Right lobe of liver (tissue), 6 donors: ENCODE results near the gene LRRC34. TPM values are rescaled to one million over a fixed set of nuclear protein-coding genes. Genes with fewer than 3 reads are reported as not detected.

Experiments used
- ATAC-seq, 4 donors: fragments of 200-7000 bp; cut with Tn5 transposase; one replicate each; pipeline ENCODE4 v1.9.1; 2020; ENCODE audit warnings: mild to moderate bottlenecking in 4 of 4, moderate library complexity in 4 of 4
- DNase-seq, 3 donors: peaks; one replicate each; pipeline ENCODE4 v3.0.0-alpha.2; 2020
- H3K27ac ChIP-seq, 3 donors: fragments of 200-600 bp; one replicate each; pipeline ENCODE4 v1.8.0; 2022
- H3K27me3 ChIP-seq, 2 donors: fragments of 200-600 bp; one replicate each; pipeline ENCODE4 v1.8.0; 2022
- H3K36me3 ChIP-seq, 4 donors: fragments of 200-600 bp; sonication (generic) in 1 of 4; one replicate each; pipeline versions ENCODE4 v1.5.1 to v1.8.0; 2017 to 2022; ENCODE audit warnings: control low read depth in 1 of 4
- H3K4me1 ChIP-seq, 4 donors: fragments of 200-600 bp; sonication (generic) in 1 of 4; one replicate each; pipeline versions ENCODE4 v1.5.1 to v1.8.0; 2017 to 2022; ENCODE audit warnings: control low read depth in 1 of 4
- H3K4me3 ChIP-seq, 3 donors: fragments of 200-600 bp; one replicate each; pipeline ENCODE4 v1.8.0; 2022
- H3K9me3 ChIP-seq, 4 donors: fragments of 200-600 bp; sonication (generic) in 1 of 4; one replicate each; pipeline versions ENCODE4 v1.5.1 to v1.8.0; 2017 to 2022; ENCODE audit warnings: control low read depth in 1 of 4
- CTCF ChIP-seq, 4 donors: fragments of 200-600 bp in 3 of 4; fragments of 450-650 bp in 1 of 4; IDR thresholded peaks; one replicate each; pipeline versions ENCODE4 v1.5.1 to v1.8.0; 2016 to 2022; ENCODE audit warnings: antibody characterized with exemption in 4 of 4, mild to moderate bottlenecking in 2 of 4
- POLR2A ChIP-seq: fragments of 450-650 bp; IDR thresholded peaks from one replicate; pipeline ENCODE4 v1.6.1; 2017; ENCODE audit warnings: antibody characterized with exemption, mild to moderate bottlenecking
- WGBS: methylation state at CpG from one replicate; pipeline ENCODE4 v1.1.6; 2018; ENCODE audit warnings: low coverage, low lambda C conversion rate; ENCODE audit not compliant: insufficient coverage; ENCODE audit errors: missing lambda C conversion rate; 5-methylcytosine and 5-hydroxymethylcytosine counted together
- intact Hi-C, 2 donors: fragments of 100-400 bp; cut with DNase I; formaldehyde crosslinking; loops; one replicate each; pipeline versions ENCODE4 v1.11.2 to v1.14.1; 2022
- total RNA-seq, 6 experiments: library from RNA; depleted of rRNA in 2 of 6; stranded (reverse); fragments of >200 nt in 2 of 6; fragmentation: NEBNext Ultra II Directional in 3 of 6; extraction: Animal tissue kit (Norgen Biotek cat#: 25700) in 3 of 6; gene quantifications; one replicate each; pipeline versions ENCODE4 v1.1.0 to v1.2.4, GENCODE V29; 2016 to 2023
- donor health status: DM: no; HTN: yes; CAD: no.
- donor health status: DM: no; HTN: no; CAD: no.
- donor health status: DM: no; HTN: no; CAD: no.
- donor health status: DM: no; HTN: yes; CAD: no.
- donor health status: DM: no; HTN: yes; CAD: no.

The LRRC34 gene
- total RNA-seq, 6 experiments from 2014 or later, result 0.06 to 1.9 (median 0.60) TPM; not detected in 1

GRCh38 chr3:169744366-169745054, 68.2 kb downstream of the LRRC34 start:
- WGBS, result 22% methylated on average over 1 of the region's 1 CpG

More at GRCh38 chr3:169744366-169745054, 68.2 kb downstream of the LRRC34 start:
- Histone ChIP-seq H3K4me1 (no peaks in the 10 kb centered on the region), H3K27me3 (no peaks in the 10 kb centered on the region), H3K9me3 (no peaks in the 10 kb centered on the region), H3K4me3 (no peak overlapping the region), H3K36me3 (no peaks in the 10 kb centered on the region), H3K27ac (no peak overlapping the region)
- TF ChIP-seq POLR2A (no peak), CTCF (IDR thresholded peaks at IDR 0.05) (peak in 3 of 4 donors; percentile 24 to 32 (median 27))
- intact Hi-C loops, result no loop called here
- ATAC-seq (no peak), DNase-seq (no peak)

Other genes with a start within 250 kb of the LRRC34 start
- gene MECOM, start 149.2 kb downstream of the LRRC34 start, total RNA-seq, result 1 to 10 TPM; 1.1 to 2.9 (median 1.8) TPM
- gene TERC, start 47.8 kb downstream of the LRRC34 start, total RNA-seq, result 100 to 1,000 TPM in 2 of 6 experiments, 1 to 10 TPM in 1, not detected in 3; 1.5 to 127 (median 119) TPM
- gene ACTRT3, start 43.3 kb downstream of the LRRC34 start, total RNA-seq, result 1 to 10 TPM; 1.1 to 2.3 (median 1.6) TPM
- gene MYNN, start 39.5 kb downstream of the LRRC34 start, total RNA-seq, result 1 to 10 TPM; 5.6 to 6.7 (median 5.9) TPM
- gene LRRIQ4, start within 50 bp of the LRRC34 start, total RNA-seq, result not detected
- 1 to 10 TPM in 5 of 6 experiments, under 1 TPM in 1; 0.78 to 5.0 (median 2.2) TPM for gene LRRC31, start 57.0 kb upstream of the LRRC34 start, total RNA-seq
- not detected for gene SAMD7, start 98.7 kb upstream of the LRRC34 start, total RNA-seq
- gene SEC62, start 153.9 kb upstream of the LRRC34 start, total RNA-seq, result 100 to 1,000 TPM in 3 of 6 experiments, 10 to 100 TPM in 3; 38.5 to 133 (median 96.5) TPM
- gene GPR160, start 225.1 kb upstream of the LRRC34 start, total RNA-seq, result 1 to 10 TPM; 1.0 to 4.2 (median 1.6) TPM